SK-N-SH (cell line): Measurements from ENCODE around the gene FHL2. TPM values are rescaled to one million over a fixed set of nuclear protein-coding genes. Genes with fewer than 3 reads are reported as not detected.

Experiments used
- CTCF ChIA-PET: fragments of 300-600, 350-600 bp; formaldehyde crosslinking; extraction: SDS; loops from one replicate; lab custom pipeline; 2021; lab: Yijun Ruan, JAX
- POLR2A ChIA-PET: fragments of 350-600 bp; sonication (Branson Sonifier 250); formaldehyde crosslinking; extraction: SDS; loops from one replicate; lab custom pipeline; 2020; ENCODE audit warnings: antibody characterized with exemption, inconsistent platforms; lab: Yijun Ruan, JAX
- DNase-seq: peaks from one replicate; pipeline ENCODE4 v3.0.0; 2012
- H2AFZ ChIP-seq: fragments of 200-600 bp; sonication (generic); 2 replicates; pipeline ENCODE4 v1.8.1; 2016; ENCODE audit warnings: antibody characterized with exemption, mild to moderate bottlenecking, low read depth
- H3F3A ChIP-seq: fragments of 200-600 bp; sonication (generic); replicated peaks from 2 replicates; pipeline ENCODE3; 2016; ENCODE audit warnings: antibody characterized with exemption, mild to moderate bottlenecking; ENCODE audit not compliant: insufficient read depth
- H3K27ac ChIP-seq, 2 experiments: fragments of 200-500 bp in 1 of 2; fragments of 200-600 bp in 1 of 2; sonication (Bioruptor generic) in 1 of 2; sonication (generic), shearing (Covaris generic) in 1 of 2; 2 replicates each; pipeline versions ENCODE4 v1.5.1 to v1.6.1; 2014 to 2016; ENCODE audit warnings: low read depth in 2 of 2, inconsistent platforms in 1 of 2, low read length in 1 of 2, mild to moderate bottlenecking in 1 of 2, mixed read lengths in 1 of 2
- H3K27me3 ChIP-seq: fragments of 200-600 bp; sonication (generic), shearing (Covaris generic); 2 replicates; pipeline ENCODE4 v1.6.1; 2016; ENCODE audit warnings: mixed run types; ENCODE audit not compliant: insufficient read depth
- H3K36me3 ChIP-seq, 2 experiments: fragments of 200-500 bp in 1 of 2; fragments of 200-600 bp in 1 of 2; sonication (Bioruptor generic) in 1 of 2; sonication (generic) in 1 of 2; replicated peaks in 1 of 2; 2 replicates each; pipeline versions ENCODE3 to v1.5.1; 2014 to 2016; ENCODE audit warnings: low read length in 1 of 2, mild to moderate bottlenecking in 1 of 2; ENCODE audit not compliant: insufficient read depth in 2 of 2, control insufficient read depth in 1 of 2
- H3K4me1 ChIP-seq, 2 experiments: fragments of 200-500 bp in 1 of 2; fragments of 200-600 bp in 1 of 2; sonication (Bioruptor generic) in 1 of 2; sonication (generic), shearing (Covaris generic) in 1 of 2; 2 replicates each; pipeline versions ENCODE4 v1.5.1 to v1.6.1; 2014 to 2016; ENCODE audit warnings: low read depth in 1 of 2, low read length in 1 of 2, mixed run types in 1 of 2; ENCODE audit not compliant: insufficient read depth in 2 of 2, control insufficient read depth in 1 of 2
- H3K4me2 ChIP-seq: fragments of 200-600 bp; sonication (generic), shearing (Covaris generic); 2 replicates; pipeline ENCODE4 v1.6.1; 2017; ENCODE audit warnings: mixed run types
- H3K4me3 ChIP-seq, 2 experiments: fragments of 200-500 bp in 1 of 2; fragments of 200-600 bp in 1 of 2; sonication (Bioruptor generic) in 1 of 2; sonication (generic), shearing (Covaris generic) in 1 of 2; 2 replicates each; pipeline versions ENCODE4 v1.5.1 to v1.8.1; 2014 to 2016; ENCODE audit warnings: low read depth in 2 of 2, inconsistent platforms in 1 of 2, low read length in 1 of 2, mild to moderate bottlenecking in 1 of 2, mixed read lengths in 1 of 2, moderate library complexity in 1 of 2
- H3K79me2 ChIP-seq: fragments of 200-600 bp; sonication (generic); 2 replicates; pipeline ENCODE4 v1.8.1; 2017; ENCODE audit warnings: mild to moderate bottlenecking; ENCODE audit not compliant: insufficient read depth
- H3K9ac ChIP-seq: fragments of 200-600 bp; sonication (generic); 2 replicates; pipeline ENCODE4 v1.6.1; 2017; ENCODE audit warnings: mixed run types
- H3K9me2 ChIP-seq: fragments of 200-600 bp; sonication (generic); 2 replicates; pipeline ENCODE4 v1.6.1; 2017; ENCODE audit warnings: mixed run types
- H3K9me3 ChIP-seq: fragments of 200-600 bp; sonication (generic); 2 replicates; pipeline ENCODE4 v1.6.1; 2017; ENCODE audit warnings: mixed run types, mild to moderate bottlenecking, moderate library complexity
- H4K20me1 ChIP-seq: fragments of 200-600 bp; sonication (generic); 2 replicates; pipeline ENCODE4 v1.6.1; 2017; ENCODE audit warnings: mild to moderate bottlenecking, mixed run types; ENCODE audit not compliant: insufficient read depth
- CHD2 ChIP-seq: fragments of 150-350 bp; IDR thresholded peaks from 2 replicates; pipeline ENCODE4 v1.6.1; 2018; ENCODE audit warnings: low read length; ENCODE audit not compliant: partially characterized antibody
- FOSL2 ChIP-seq: IDR thresholded peaks from 2 replicates; pipeline ENCODE4 v1.4.0; 2012; ENCODE audit warnings: low read depth, mild to moderate bottlenecking, moderate library complexity, borderline replicate concordance
- FOXJ3 ChIP-seq: sonication (generic); formaldehyde crosslinking; IDR thresholded peaks from 2 replicates; pipeline ENCODE4 v1.5.1; 2020; ENCODE audit warnings: mild to moderate bottlenecking, missing genetic modification reagents
- FOXM1 ChIP-seq: IDR thresholded peaks from 2 replicates; pipeline ENCODE4 v1.4.0; 2012; ENCODE audit warnings: low read depth, mild to moderate bottlenecking
- GABPA ChIP-seq: IDR thresholded peaks from 2 replicates; pipeline ENCODE4 v1.4.0; 2012; ENCODE audit warnings: low read depth, mild to moderate bottlenecking
- JUND ChIP-seq: IDR thresholded peaks from 2 replicates; pipeline ENCODE4 v1.4.0; 2012
- MEF2A ChIP-seq: IDR thresholded peaks from 2 replicates; pipeline ENCODE4 v1.4.0; 2012; ENCODE audit warnings: low read depth, borderline replicate concordance
- RAD21 ChIP-seq: IDR thresholded peaks from 2 replicates; pipeline ENCODE4 v1.6.1; 2012; ENCODE audit warnings: mild to moderate bottlenecking, low read length
- RCOR1 ChIP-seq: fragments of 150-350 bp; IDR thresholded peaks from 2 replicates; pipeline ENCODE4 v1.6.1; 2017; ENCODE audit warnings: antibody characterized with exemption, low read length
- REST ChIP-seq: IDR thresholded peaks from 2 replicates; pipeline ENCODE4 v1.6.1; 2012; ENCODE audit warnings: mild to moderate bottlenecking, low read depth, low read length, moderate library complexity
- RXRA ChIP-seq: IDR thresholded peaks from 2 replicates; pipeline ENCODE4 v1.4.0; 2012; ENCODE audit warnings: low read depth, mild to moderate bottlenecking, borderline replicate concordance
- USF1 ChIP-seq: IDR thresholded peaks from 2 replicates; pipeline ENCODE4 v1.4.0; 2012; ENCODE audit warnings: low read depth, borderline replicate concordance
- YY1 ChIP-seq: IDR thresholded peaks from 2 replicates; pipeline ENCODE4 v1.4.0; 2012; ENCODE audit warnings: low read depth, mild to moderate bottlenecking
- ZBTB33 ChIP-seq: IDR thresholded peaks from 2 replicates; pipeline ENCODE4 v1.4.0; 2012; ENCODE audit warnings: low read depth, borderline replicate concordance
- WGBS: methylation state at CpG from one replicate; pipeline ENCODE4 v1.1.6; 2017; ENCODE audit warnings: low lambda C conversion rate; 5-methylcytosine and 5-hydroxymethylcytosine counted together
- polyA plus RNA-seq, 3 experiments: library from polyadenylated mRNA; depleted of rRNA; stranded (reverse); fragments of >200 nt; gene quantifications; 2 replicates each; pipeline ENCODE4 v1.2.3, GENCODE V29; 2012
- TF ChIP-seq, protein P1 (sequence below): IDR thresholded peaks from 2 replicates; pipeline ENCODE4; 2012

The FHL2 gene
- polyA plus RNA-seq, 1 of the 3 experiments (the other 2 are of a cell fraction): 31.7 TPM

GRCh38 chr2:105447476-105447875 lies 48.6 kb upstream of the FHL2 start:
- Histone ChIP-seq H3K27me3 (0 out of 2 replicates have a peak, but pooled peaks cover 12% of the 10 kb centered on the region), H3F3A (no peaks in the 10 kb centered on the region), H3K9ac (no peak overlapping the region), H3K4me2 (no peak overlapping the region), H2AFZ (no peak overlapping the region), H3K9me3 (no peaks in the 10 kb centered on the region), H3K4me3 (no peak overlapping the region), H3K79me2 (no peaks in the 10 kb centered on the region), H4K20me1 (no peaks in the 10 kb centered on the region), H3K36me3 (no peaks in the 10 kb centered on the region), H3K9me2 (no peaks in the 10 kb centered on the region), H3K4me1 (peaks cover 0 to 3% of the 10 kb centered on the region in 2 experiments; a peak in 1 of 4 replicates), H3K27ac (no peak overlapping the region)
- DNase-seq: no peak
- POLR2A ChIA-PET: no interaction called here
- CTCF ChIA-PET: interaction anchor here (1.1 kb wide), 1 partner anchor 9 kb away, joined by 3 read pairs; no protein-coding TSS in a partner anchor
- TF ChIP-seq, protein P1, sequence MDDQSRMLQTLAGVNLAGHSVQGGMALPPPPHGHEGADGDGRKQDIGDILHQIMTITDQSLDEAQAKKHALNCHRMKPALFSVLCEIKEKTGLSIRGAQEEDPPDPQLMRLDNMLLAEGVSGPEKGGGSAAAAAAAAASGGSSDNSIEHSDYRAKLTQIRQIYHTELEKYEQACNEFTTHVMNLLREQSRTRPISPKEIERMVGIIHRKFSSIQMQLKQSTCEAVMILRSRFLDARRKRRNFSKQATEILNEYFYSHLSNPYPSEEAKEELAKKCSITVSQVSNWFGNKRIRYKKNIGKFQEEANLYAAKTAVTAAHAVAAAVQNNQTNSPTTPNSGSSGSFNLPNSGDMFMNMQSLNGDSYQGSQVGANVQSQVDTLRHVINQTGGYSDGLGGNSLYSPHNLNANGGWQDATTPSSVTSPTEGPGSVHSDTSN: no peak
- TF ChIP-seq JUND: no peak
- TF ChIP-seq FOXM1: no peak
- no peak for TF ChIP-seq FOSL2
- no peak for TF ChIP-seq RXRA
- TF ChIP-seq USF1: no peak
- TF ChIP-seq REST: no peak
- no peak for TF ChIP-seq YY1
- no peak for TF ChIP-seq MEF2A
- TF ChIP-seq RAD21: no peak
- TF ChIP-seq GABPA: no peak
- TF ChIP-seq ZBTB33: no peak
- TF ChIP-seq CHD2: no peak
- TF ChIP-seq FOXJ3 (CRISPR knock-in tag): no peak
- no peak for TF ChIP-seq RCOR1
- 55% methylated on average over 4 of the region's 4 CpGs for WGBS
